Ovary (tissue), 3 donors: Measurements from ENCODE around the gene FAH.

Experiments used
- EP300 ChIP-seq: sonication (generic); formaldehyde crosslinking; IDR thresholded peaks from one replicate; pipeline ENCODE4 v1.6.1; 2017; ENCODE audit warnings: antibody characterized with exemption
- POLR2A ChIP-seq: fragments of 450-650 bp; IDR thresholded peaks from one replicate; pipeline ENCODE4 v1.6.1; 2017; ENCODE audit warnings: antibody characterized with exemption, mild to moderate bottlenecking, moderate library complexity
- TF ChIP-seq, protein P1 (sequence below), 3 donors: fragments of 450-650 bp in 2 of 3; fragments of 200-600 bp in 1 of 3; IDR thresholded peaks; one replicate each; pipeline versions ENCODE4 v1.5.1 to v1.8.0; 2016 to 2022; ENCODE audit warnings: antibody characterized with exemption in 3 of 3, mild to moderate bottlenecking in 1 of 3
- donor health status: DM: no; HTN: no; CAD: no.

DNA sequence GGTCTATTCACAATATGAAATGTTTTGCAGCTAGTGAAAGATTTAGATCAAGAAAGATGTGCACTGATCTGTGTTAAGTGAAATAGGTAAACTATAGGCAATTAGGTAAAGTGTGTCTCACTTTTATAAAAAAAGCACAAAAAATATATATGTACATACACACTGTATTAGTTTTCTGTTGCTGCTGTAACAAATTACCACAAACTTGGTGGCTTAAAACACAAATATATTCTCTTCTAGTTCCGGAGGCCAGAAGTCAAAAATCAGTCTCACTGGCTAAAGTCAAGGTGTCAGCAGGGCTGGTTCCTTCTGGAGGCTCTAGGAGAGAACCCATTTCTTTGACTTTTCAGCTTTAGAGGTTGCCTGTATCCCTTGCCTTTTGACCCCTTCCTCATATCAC lies 11.1 kb downstream of the FAH start:
- TF ChIP-seq, protein P1, sequence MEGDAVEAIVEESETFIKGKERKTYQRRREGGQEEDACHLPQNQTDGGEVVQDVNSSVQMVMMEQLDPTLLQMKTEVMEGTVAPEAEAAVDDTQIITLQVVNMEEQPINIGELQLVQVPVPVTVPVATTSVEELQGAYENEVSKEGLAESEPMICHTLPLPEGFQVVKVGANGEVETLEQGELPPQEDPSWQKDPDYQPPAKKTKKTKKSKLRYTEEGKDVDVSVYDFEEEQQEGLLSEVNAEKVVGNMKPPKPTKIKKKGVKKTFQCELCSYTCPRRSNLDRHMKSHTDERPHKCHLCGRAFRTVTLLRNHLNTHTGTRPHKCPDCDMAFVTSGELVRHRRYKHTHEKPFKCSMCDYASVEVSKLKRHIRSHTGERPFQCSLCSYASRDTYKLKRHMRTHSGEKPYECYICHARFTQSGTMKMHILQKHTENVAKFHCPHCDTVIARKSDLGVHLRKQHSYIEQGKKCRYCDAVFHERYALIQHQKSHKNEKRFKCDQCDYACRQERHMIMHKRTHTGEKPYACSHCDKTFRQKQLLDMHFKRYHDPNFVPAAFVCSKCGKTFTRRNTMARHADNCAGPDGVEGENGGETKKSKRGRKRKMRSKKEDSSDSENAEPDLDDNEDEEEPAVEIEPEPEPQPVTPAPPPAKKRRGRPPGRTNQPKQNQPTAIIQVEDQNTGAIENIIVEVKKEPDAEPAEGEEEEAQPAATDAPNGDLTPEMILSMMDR (IDR thresholded peaks at IDR 0.05): no peak
- TF ChIP-seq POLR2A (no peak), EP300 (no peak)
